GM19035 (cell line): Measurements from ENCODE around the gene LRCH1.

Experiments used
- ATAC-seq: cut with Tn5 transposase; IDR thresholded peaks from one replicate; pipeline ENCODE4 v1.9.1; 2021; ENCODE audit not compliant: unreplicated experiment

LRCH1 gene

DNA sequence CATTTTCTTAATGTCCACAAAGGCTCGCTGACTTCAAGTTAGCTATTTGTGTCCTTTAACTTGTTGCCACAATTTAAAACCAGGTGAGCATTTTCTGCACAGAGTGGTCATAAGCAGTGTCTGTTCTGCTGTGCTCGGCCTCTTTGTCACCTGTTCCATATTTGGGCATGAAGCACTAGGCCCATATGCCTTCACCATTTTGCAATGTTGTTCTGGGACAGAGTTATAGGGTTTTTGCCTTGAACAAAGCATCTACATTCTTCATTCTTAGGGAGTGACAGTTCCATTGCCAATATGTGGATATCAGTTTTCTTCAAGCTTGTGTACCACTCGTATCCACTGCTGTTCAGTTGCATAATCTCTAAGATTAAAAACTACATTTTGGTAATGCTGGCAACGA lies 56.1 kb downstream of the LRCH1 start:
- no peak for ATAC-seq

DNA sequence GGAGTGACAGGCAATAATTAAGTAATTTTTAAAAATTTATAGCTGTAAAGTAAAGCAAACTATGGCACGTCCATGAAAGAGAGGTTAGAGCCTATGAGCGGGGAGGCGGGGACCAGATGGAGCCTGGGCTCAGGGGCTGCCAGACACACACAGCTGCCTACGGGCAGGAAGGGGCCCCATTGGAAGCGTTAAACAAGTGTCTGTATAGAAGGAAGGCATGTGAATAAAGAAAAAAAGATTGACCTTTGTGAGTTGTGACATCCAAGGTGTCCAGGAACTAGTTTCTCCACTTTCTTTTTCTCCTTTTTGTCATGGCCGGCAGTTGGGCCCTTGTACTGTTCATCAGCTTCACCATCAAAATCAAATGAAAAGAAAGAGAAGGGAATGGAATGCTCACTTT lies 56.8 kb downstream of the LRCH1 start:
- ATAC-seq, result no peak

DNA sequence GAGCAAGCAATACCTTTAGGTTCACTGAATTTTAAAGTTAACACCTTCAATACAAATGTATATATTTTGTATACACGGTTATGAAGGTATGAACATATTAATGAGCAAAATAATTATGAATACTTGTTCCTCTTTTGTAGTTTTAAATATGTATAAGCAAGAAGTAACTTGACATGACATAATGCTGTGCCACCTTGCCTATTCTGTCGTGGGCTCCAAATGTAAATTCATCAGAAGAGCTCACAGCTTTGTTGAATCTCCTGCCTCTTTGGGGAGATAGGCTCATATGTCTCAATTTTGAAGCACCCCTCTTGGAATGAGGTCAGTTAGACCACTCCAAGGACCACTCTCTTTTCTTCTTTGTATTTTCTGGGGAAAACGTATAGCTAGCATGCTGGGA lies 59.3 kb downstream of the LRCH1 start:
- ATAC-seq, result no peak

DNA sequence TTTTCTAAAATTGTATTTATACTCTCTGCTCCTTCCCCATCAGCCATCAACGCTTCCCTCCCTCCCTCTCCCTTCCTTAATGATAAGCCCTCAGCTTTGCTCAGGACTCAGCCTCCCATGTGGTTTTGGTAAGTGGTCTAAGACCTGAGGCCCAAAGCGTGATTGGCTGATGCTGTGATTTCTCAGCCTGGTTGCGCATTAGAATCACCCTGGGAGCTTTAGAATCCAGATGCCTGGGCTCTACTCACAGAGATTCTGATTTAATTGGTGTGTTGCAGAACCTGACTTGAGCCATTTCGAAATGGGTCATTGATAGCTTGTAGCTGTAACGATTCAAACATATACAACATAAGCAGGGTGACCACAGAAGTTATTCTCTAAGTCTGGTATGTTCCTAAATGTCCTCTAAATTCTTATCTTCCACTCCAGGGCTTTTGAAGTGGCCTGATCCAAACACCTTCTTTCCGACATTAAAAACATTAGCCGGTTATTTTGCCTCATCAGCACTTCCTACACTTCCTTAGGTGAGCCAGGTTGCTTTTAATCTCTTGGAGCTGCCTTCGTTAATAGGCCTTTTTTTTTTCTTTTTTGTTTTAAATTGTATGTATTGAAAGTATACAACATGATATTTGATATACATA lies 60.6 kb downstream of the LRCH1 start:
- no peak for ATAC-seq

DNA sequence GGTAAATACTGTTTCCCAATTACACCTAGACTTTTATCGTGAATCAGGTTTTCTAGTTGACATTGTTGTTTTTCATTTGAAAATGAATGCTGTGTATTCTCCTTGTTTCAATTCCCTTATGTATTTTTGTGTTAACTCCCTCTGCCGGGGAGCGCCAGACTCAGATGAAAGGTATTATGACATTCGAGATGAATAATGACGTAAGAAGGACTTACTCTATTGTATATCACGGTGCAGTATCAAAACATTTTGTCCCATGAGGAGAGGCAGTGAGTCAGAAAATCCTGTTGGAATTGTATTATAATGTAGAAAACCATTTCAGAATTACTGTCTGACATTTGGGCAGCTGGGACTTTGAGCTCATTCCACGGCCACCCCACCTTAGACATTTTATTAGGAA lies 61.6 kb downstream of the LRCH1 start:
- no peak for ATAC-seq

DNA sequence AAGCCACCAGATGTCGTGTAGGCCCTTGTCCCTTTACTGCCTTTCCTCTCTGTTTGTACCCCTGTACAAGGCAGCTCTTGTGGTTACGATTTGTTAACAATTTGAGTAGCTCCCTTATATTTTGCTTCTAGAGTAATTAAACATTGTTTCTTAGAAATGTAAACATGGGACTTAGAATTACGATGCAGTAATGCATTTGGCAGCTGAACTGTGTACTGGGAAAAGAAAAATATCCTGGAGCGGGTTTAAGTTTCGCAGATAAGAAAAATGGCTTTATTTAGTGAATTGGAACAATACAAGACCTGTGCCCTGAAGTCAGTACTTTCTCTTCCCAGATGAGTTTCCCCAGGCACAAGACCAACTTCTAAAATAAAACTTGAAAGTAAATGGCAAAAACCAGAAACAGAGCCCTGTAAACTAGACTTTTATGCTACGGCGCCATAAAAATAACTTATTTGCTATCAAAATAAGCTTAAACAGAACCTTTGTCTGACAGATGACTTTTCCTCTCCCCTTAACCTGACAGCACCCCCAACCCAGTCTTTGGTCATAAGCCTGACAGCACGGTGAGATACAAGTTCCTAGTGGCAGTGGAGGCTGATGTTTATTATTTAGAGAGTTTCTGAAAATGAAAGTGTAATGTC lies 63.0 kb downstream of the LRCH1 start:
- ATAC-seq, result no peak

DNA sequence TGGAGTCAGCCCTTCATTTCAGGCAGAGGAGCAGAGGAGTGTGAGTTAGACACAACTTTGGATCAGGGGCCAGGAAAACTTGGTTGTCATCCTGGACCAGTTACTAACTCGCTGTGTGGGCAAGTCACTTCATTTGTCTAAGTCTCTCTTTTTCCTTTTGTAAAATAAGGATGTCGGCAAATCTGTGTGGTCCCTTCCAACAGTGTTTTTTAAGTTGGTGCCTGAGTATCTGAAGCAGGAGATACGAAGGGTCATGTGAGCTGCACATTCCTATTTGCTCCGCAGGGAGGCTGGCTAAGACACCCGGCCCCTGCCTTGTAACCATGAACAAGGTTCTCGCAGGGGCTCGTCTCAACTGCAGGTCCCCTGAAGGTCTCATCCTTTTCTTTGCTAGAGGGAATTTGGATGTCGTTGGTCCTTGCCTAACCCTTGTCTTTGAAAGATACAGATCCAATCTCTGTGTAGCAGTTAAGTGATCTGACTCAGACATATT lies 64.3 kb downstream of the LRCH1 start:
- no peak for ATAC-seq

DNA sequence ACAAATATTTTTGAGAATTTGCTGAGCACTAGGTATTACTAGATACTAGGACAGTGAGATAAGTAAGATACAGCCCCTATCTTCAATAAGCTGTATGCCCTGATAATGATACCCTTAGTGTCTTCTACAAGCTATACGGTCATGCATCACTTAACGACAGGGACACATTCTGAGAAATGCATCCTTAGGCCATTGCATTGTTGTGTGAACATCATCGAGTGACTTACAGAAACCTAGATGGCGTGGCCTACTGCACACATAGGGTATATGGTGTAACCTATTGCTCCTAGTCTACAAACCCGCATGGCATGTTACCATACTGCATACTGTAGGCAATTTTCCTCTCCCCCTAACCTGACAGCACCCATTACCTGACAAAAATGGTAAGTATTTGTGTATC lies 64.9 kb downstream of the LRCH1 start:
- no peak for ATAC-seq

DNA sequence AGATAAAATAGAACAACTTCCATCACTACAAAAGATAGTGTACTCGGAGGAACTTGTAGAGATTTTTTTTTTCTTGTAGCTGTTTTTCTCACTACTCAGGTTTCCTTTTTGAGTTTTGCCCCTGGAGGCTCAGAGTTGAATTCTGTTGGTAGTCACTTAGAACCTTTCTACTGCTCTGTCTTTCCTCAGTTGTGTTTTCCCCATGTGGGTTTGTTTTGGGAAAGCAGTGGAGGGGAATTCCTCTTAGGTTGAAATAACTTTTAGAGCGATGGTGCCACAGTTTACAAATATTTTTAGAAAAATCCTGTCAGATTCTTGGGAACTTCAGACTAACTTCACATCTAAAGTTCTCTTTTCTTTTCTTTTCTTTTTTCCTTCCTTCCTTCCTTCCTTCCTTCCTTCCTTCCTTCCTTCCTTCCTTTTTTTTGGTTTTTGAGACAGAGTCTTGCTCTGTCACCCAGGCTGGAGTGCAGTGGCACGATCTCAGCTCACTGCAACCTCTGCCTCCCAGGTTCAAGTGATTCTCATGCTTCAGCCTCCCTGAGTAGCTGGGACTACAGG lies 65.8 kb downstream of the LRCH1 start:
- ATAC-seq, result no peak

DNA sequence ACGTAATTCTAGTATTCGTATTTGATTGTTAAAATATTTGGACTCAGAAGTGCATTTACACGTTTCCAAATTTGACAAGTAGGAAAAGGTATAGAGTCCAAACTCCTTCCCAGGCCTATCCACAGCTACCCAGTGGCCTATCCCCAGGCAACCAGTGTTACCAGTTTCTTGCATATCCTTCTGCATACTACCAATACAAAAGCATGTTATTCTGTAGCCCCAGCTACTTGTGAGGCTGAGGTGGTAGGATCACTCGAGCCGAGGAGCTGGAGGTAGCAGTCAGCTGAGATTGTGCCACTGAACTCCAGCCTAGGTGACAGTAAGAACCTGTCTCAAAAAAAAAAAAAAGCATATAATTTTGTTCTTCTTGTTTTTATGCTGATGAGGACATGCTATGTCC lies 67.1 kb downstream of the LRCH1 start:
- ATAC-seq, result no peak

DNA sequence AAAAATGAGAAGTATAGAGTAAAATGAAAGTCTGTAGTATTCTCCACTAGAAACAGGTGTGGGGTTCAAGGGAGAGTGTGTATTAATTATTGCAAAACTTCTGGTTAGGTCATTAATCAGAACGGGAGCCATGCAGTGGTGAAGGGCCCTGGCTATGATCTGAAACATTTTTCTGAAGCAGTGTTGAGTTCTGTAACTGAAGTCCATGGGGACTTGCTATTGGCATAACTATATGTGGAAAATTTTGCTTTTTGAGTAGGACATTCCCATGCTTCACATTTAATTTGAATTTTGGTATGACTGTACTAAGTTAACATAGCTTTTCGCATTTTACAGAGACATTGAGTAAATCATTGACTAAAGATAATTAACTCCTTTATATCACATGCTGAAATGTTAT lies 67.5 kb downstream of the LRCH1 start:
- ATAC-seq, result no peak

DNA sequence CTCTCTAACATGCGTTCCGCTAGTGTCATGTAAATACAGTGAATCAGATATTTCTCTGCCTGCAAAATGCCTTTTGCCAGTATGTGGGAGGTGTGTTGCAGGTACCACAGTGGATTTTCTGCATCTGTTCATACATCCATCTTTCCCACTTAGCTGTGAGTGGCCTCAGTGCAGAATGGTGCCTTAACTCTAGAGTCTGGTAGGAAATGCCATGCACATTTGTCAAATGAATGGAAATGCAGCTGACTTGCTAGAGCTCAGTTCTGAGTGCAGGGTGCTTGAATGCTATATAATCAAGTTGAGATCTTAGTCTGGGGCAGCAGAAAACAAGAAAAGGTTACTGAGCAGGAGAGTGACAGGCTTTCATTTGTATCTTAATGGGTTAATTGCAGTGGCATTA lies 68.2 kb downstream of the LRCH1 start:
- no peak for ATAC-seq

DNA sequence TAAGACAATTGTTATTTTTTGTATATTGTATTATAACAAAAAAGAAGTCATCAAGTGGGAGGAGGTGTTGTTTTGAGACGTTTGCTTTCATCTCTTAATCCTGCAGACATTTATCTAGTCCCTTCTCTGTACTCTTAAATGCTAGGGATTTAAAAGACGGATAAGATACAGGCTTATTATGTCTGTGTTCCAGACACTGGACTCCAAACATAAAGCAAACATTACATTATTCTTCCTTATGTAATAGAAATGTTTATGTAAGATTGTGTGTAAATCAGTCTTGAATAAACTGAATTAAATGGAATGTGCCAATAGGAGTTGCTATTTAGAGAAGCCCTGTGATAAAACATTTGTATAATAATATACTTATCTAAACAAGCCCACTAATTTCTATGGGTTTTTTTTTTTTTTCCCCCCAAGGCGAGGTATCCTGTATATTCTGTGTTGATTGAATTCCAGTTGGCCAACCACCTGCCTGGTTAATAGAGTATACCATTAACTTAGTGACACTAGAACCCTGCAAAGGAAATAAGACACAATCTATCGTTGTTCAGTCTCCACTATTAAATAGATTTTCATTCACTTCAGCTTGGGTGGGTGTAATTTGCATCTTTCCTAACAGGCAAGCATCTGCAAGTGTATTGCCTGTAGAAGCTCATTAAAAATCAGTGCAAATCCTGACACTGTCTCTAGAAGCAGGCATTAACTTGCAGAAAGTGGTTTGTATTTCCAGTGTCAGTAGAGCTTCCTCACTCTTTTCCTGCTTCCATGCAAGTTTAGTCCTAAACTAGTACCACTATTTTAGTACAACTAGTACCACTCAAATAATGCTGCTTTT lies 69.0 kb downstream of the LRCH1 start:
- ATAC-seq, result no peak

DNA sequence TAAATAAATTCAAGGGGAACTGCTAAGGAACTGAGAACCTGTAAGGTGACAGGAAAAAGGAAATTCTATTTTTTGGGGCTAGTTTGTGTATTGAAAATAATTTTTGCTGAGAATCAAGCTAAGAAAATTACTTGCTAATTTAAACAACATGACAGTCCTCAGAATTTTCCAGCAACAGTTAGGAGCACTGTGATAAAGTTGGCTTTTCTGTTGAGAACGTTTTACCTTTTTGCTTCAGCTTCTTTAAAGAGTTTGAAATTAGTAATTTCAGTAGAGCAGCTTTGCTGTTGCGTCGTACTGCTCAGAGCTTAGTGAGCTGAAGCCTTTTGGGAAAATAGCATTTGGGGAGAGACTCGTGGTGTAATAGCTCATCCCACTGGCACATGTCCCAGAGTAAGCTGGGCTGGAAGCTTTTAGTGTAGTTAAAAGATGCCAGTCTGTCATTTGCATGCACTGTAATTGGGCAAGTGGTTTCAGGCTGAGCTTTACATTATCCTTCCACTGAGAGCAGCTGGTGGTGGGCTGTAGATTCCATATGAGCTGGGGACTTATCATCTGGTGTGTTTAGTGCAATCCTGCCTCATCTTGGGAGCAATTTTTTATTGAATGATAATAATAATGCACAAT lies 69.8 kb downstream of the LRCH1 start:
- ATAC-seq, result no peak

DNA sequence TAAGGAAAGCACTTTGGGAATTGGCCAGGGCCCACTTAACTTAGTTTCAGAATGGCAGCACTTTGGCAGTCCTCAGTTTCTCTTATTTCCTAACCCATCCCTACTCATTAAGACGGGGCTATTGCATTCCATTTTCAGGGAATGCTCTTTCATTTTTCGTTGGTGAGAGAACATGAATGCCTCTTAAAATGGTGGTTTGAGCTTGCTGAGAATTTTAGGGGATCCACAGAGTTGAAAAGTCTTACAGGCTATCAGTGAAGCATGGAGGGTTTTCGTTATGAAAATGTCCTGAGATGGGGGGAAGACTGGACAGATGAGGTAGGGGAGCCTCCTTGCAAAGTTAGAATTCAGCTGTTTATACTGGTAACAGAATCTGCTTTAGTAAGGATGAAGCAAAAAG lies 71.4 kb downstream of the LRCH1 start:
- ATAC-seq, result no peak

DNA sequence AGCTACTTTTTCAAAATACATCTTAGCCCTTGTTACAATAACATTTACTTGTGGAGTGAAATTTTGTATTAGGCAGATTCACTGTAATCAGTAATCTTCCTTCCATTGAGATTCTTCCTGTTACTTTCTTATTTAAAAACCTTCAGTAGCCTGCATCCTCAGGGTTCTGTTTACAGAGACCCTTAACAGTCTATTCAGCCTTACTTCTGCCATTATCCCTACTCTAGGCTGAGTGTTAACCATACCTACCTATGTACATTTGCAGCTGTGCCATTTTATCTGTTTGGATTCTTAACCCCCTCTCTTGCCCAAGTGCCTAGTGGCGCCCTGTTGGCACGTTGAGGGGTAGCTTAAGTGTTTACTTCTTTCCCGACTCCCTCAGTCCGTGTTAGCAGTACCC lies 71.9 kb downstream of the LRCH1 start:
- no peak for ATAC-seq

DNA sequence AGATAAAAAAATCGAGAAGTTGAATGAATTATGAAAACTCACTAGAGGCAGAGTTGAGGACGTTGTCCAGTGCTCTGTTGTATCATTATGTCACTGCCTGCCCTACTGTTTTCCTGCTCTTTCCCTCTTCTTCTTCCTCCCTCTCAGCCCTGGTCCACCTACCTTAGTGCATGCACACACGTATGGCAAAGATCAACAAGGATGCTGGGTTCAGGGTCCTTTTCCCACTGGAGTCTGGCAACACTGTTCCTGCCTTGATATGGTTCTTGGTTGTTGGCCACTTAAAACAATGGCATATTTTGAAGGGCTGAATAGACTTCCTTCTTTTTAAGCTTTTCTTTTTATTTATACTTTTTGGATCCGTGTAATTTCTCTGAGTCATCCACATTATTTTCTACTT lies 74.5 kb downstream of the LRCH1 start:
- ATAC-seq, result no peak

DNA sequence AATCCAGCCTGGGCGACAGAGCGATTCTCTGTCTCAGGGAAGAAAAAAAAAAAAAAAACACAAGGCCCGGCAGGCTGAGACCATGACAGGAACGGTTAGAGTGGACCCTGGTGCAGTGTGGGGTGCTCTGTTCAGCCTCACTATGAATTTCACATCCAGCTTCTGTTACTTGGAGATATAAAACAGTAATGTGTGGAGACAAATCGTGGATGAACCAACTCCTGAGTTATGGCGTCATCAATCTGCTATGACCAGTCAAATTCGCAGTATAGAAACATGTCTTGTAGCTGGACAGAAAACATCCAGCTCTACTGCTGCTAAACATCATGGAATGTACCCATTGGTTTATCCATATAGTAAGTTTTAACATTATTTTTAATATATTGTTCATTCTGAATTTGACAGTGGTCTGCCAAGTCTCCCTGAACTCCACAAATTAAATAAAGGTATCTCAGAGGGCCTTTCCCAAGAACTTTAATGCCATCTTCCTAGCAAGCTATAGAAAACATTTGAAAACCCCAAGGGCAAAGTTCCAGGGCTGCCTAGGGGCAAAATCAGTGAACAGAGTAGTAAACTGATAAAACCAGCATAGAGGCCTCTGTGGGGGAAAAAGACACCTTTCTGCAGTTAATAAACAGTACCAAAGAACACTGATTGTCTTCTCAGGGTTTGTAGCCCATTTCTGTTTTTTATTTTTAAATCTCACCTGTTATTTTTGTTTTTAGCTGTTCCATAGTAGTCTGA lies 75.8 kb downstream of the LRCH1 start:
- no peak for ATAC-seq

DNA sequence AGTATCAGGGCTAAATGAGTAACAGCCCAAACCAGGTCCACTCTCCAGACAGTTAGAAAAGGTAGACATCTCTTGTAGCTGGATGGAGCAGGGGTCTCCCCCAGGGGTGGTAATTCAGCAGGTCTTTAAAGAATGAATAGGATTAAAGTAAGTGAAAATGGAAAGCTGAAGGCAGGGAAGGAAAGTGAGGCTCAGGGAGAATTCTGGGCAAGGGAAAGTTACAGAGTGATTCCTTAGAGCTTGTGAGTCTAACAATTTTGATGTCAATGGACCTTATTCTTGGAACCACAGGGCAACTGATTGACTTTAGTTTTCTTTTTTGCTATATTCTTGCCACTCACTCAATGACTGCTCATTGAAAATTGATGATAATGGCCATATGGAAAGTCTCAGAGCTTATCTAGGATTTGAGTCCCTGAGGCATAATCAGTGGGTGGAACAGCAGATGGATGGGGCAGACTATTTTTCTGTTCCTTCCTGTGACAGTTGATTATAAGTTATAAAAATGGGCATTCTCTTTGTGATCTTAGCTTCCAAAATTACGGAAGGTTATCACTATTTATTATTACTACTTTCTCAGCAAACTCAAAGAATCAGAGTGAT lies 76.9 kb downstream of the LRCH1 start:
- ATAC-seq, result no peak
